Stromal cell of bone marrow (primary cell): ENCODE measurements around the gene EGR1.
"Not testable (repeated sequence)": the region's sequence is repeated elsewhere in the genome, so short reads cannot be mapped to it uniquely, and the experiment has no call there.

Source experiments
- DNase-seq: peaks from one replicate; pipeline ENCODE4 v3.0.0-alpha.2; 2012; ENCODE audit warnings: low read depth

Gene EGR1

DNA sequence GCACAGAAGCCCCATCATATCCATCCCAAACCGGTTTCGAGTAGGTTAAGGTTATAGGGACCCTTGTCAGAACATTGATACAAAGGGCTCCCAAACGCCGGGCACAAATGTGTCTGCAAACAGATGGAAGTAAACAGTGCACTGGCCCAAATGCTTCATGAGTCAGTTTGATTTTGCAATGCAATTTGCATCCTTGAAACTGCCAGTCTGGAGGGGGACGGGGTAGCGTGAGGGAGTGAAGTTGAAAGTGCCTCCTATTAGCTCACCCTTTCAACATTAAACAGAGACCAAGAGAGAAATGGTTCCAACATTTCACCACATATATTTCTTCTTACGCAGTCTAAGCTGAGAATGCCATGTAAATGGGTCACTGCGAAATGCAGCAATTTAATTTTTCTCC lies 42.2 kb downstream of the EGR1 start:
- not testable (repeated sequence) for DNase-seq

DNA sequence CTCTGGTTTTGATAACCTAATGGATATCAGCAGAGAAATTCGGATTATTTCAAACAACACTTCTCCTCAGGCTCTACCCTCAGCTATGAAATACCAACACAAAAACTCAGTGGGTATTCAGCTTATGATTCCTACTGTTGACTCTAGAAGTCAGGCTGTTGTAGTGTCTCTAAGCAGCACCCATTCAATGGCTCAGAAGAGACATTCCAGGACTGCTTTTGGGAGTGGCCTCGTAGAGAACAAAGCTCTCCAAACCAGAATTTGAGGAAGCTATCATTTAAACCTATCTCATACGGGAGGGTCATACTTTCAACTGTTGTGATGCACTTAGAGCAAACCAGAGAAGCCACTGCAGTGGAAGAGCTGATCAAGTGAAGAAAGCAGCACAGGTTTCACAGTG lies 43.7 kb downstream of the EGR1 start:
- DNase-seq, result no peak

- DNase-seq, result no peak
These were observed 48.7 kb downstream of the EGR1 start for GRCh38 chr5:138514021-138514420.

- no peak for DNase-seq
These were observed 50.4 kb downstream of the EGR1 start for GRCh38 chr5:138515556-138516245.

- DNase-seq, result no peak
These were observed 52.2 kb downstream of the EGR1 start for GRCh38 chr5:138517437-138517836.
